ENCODE results near the gene CUEDC2. TPM values are rescaled to one million over a fixed set of nuclear protein-coding genes. Genes with fewer than 3 reads are reported as not detected.

CUEDC2 gene
- total RNA-seq, 3 donors from 2014 or later (not counting 1 experiment from before 2014, with no cell fraction given) = 35.0 to 43.0 (median 37.7) TPM

GRCh38 chr10:102393411-102394078 lies 38.8 kb downstream of the CUEDC2 start:
- Mint-ChIP-seq H3K9me3 (no peaks in the 10 kb centered on the region), H3K27me3 (ENCODE audit: low read depth in 2 of 2) (peaks cover 0 to 4% of the 10 kb centered on the region in 2 donors), H3K27ac (peak overlapping the region; percentile 99), H3K36me3 (no peaks in the 10 kb centered on the region), H3K4me3 (peak overlapping the region; percentile 98), H3K4me1 (peaks cover 33 to 41% of the 10 kb centered on the region in 2 donors)
- no peak for DNase-seq
- Histone ChIP-seq H3K4me1 (ENCODE audit: control insufficient read depth, insufficient read depth, low read length) (peaks cover 34% of the 10 kb centered on the region), H3K27ac (ENCODE audit: low read length) (peak overlapping the region; percentile 91), H3K36me3 (ENCODE audit: control insufficient read depth, insufficient read depth, low read length) (peaks cover 19% of the 10 kb centered on the region), H3K4me3 (ENCODE audit: low read length) (peak overlapping the region; percentile 69), H3K27me3 (ENCODE audit: control insufficient read depth, insufficient read depth, low read length) (no peaks in the 10 kb centered on the region), H3K9me3 (ENCODE audit: control insufficient read depth, insufficient read depth, low read length) (no peaks in the 10 kb centered on the region)
- WGBS (ENCODE audit: insufficient coverage) = 40% methylated on average over 30 of the region's 30 CpGs
- no peak for ATAC-seq
- intact Hi-C loops (cut with micrococcal nuclease) = loop anchor here (1.0 to 10.0 kb wide), 5 partner anchors 28 to 251 kb away; partner anchors contain the start of genes NOLC1 and TRIM8
- TF ChIP-seq CTCF (IDR thresholded peaks at IDR 0.05) = peak; percentile 89

GRCh38 chr10:102392306-102392705 lies 40.1 kb downstream of the CUEDC2 start:
- Histone ChIP-seq H3K9me3 (ENCODE audit: control insufficient read depth, insufficient read depth, low read length) (no peaks in the 10 kb centered on the region), H3K4me1 (ENCODE audit: control insufficient read depth, insufficient read depth, low read length) (peaks cover 31% of the 10 kb centered on the region), H3K36me3 (ENCODE audit: control insufficient read depth, insufficient read depth, low read length) (peaks cover 7% of the 10 kb centered on the region), H3K27ac (ENCODE audit: low read length) (no peak overlapping the region), H3K4me3 (ENCODE audit: low read length) (no peak overlapping the region), H3K27me3 (ENCODE audit: control insufficient read depth, insufficient read depth, low read length) (no peaks in the 10 kb centered on the region)
- ATAC-seq (no peak), DNase-seq (no peak)
- no peak for TF ChIP-seq CTCF (IDR thresholded peaks at IDR 0.05)
- H3K4me3 Mint-ChIP-seq = peak overlapping the region; percentile 76
- 91% methylated on average over 5 of the region's 5 CpGs for WGBS (ENCODE audit: insufficient coverage)
- no peaks in the 10 kb centered on the region for H3K36me3 Mint-ChIP-seq
- H3K27ac Mint-ChIP-seq = peak overlapping the region; percentile 99
- H3K9me3 Mint-ChIP-seq = no peaks in the 10 kb centered on the region
- peaks cover 27 to 34% of the 10 kb centered on the region in 2 donors for H3K4me1 Mint-ChIP-seq
- peaks cover 0 to 4% of the 10 kb centered on the region in 2 donors for H3K27me3 Mint-ChIP-seq (ENCODE audit: low read depth in 2 of 2)
- intact Hi-C loops (cut with micrococcal nuclease) = loop anchor here (10.0 kb wide), 1 partner anchor 252 kb away; the partner anchor contains the start of gene TRIM8

GRCh38 chr10:102389894-102390293 lies 42.5 kb downstream of the CUEDC2 start:
- TF ChIP-seq CTCF (IDR thresholded peaks at IDR 0.05) = no peak
- Histone ChIP-seq H3K36me3 (ENCODE audit: control insufficient read depth, insufficient read depth, low read length) (no peaks in the 10 kb centered on the region), H3K9me3 (ENCODE audit: control insufficient read depth, insufficient read depth, low read length) (no peaks in the 10 kb centered on the region), H3K27me3 (ENCODE audit: control insufficient read depth, insufficient read depth, low read length) (no peaks in the 10 kb centered on the region), H3K4me1 (ENCODE audit: control insufficient read depth, insufficient read depth, low read length) (peaks cover 12% of the 10 kb centered on the region), H3K4me3 (ENCODE audit: low read length) (no peak overlapping the region), H3K27ac (ENCODE audit: low read length) (no peak overlapping the region)
- no peaks in the 10 kb centered on the region for H3K9me3 Mint-ChIP-seq
- DNase-seq (no peak), ATAC-seq (no peak)
- no peaks in the 10 kb centered on the region for H3K36me3 Mint-ChIP-seq
- no peak overlapping the region for H3K27ac Mint-ChIP-seq
- WGBS (ENCODE audit: insufficient coverage) = 96% methylated on average over 3 of the region's 3 CpGs
- H3K4me1 Mint-ChIP-seq = peaks cover 18 to 19% of the 10 kb centered on the region in 2 donors
- H3K4me3 Mint-ChIP-seq = no peak overlapping the region
- peaks cover 0 to 4% of the 10 kb centered on the region in 2 donors for H3K27me3 Mint-ChIP-seq (ENCODE audit: low read depth in 2 of 2)
- intact Hi-C loops (cut with micrococcal nuclease) = loop anchor here (10.0 kb wide), 1 partner anchor 255 kb away; the partner anchor contains the start of gene TRIM8
